Suppressor macrophage treated with lipopolysaccharide for 4 hours (primary cell): ENCODE measurements around the gene CRISPLD2.
"Not testable (repeated sequence)": the region's sequence is repeated elsewhere in the genome, so short reads cannot be mapped to it uniquely, and the experiment has no call there.

Experiments
- DNase-seq: peaks from one replicate; pipeline ENCODE4 v3.0.0-alpha.2; 2020

Gene CRISPLD2

DNA sequence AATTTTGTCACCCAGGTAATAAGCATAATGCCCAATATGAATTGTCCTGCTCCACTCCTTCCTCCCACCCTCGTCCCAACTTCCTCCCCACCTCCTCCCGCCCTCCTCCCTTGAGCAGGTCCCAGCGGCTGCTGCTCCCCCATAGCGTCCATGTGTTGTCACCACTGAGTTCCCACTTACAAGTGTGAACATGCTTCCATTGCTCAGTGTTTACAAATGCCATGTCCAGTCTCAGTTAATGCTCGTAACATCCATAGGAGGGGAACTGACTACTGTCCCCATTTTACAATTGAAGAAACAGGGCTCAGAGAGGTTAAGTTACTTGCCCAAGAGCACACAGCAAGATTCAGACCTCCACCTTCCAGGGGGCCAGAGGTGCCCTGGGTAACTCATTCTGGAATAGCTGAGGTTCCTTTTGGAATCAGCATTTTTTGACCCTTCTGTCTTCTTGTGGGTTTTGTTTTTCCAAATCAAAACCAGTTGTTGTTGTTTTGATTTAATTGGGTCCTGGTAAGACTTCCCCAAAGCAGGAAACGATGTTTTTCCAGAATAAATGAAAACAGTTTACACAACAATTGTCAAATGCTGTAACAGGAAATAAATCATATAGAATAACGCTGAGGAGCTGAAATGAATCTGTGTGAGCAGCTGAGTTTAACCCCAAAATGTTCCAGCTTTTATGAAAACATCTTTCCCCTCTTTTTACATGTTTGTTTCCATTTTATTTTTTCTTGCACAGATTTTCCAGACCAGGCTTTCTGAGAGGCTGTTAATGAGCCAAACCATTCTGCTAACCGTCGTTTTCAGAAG lies 117.6 kb downstream of the CRISPLD2 start:
- no peak for DNase-seq

- DNase-seq, result not testable (repeated sequence)
Observed at GRCh38 chr16:84938616-84939015, 118.8 kb downstream of the CRISPLD2 start.

GRCh38 chr16:84940670-84941551 lies 121.1 kb downstream of the CRISPLD2 start:
- DNase-seq, result no peak

DNA sequence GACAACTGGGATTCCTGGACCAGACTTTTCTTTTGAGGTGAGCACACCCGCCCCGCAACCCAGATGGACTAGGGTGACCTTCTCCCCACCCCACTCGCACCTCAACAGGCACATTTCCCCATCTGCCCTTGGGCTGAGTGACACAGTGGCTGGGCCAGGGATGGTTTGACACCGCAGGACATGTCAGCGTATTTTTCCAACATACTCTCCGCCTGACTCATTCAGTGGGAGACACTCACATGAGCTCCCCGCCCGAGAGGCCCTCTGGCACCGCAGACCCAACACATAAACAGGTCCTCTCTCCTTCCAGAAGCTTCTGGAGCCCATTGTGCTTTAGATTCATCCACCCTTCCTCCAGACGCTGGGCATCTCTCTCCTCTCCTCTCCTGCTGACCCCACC lies 122.1 kb downstream of the CRISPLD2 start:
- no peak for DNase-seq

DNA sequence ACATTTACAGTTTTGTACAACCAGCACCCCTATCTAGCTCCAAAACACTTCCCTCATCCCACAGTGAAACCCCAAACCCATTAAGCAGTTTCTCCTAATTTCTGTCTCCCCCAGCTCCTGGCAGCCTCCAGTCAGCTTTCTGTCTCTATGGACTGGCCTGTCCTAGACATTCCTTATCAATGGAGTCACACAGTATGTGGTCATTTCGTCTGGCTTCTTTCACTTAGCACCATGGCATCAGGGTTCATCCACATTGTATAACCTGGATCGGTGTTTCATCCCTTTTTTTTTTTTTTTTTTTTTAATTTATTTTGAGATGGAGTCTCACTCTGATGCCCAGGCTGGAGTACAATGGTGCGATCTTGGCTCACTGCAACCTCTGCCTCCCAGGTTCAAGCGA lies 123.0 kb downstream of the CRISPLD2 start:
- no peak for DNase-seq

GRCh38 chr16:84943620-84944019 lies 123.8 kb downstream of the CRISPLD2 start:
- DNase-seq, result no peak

DNA sequence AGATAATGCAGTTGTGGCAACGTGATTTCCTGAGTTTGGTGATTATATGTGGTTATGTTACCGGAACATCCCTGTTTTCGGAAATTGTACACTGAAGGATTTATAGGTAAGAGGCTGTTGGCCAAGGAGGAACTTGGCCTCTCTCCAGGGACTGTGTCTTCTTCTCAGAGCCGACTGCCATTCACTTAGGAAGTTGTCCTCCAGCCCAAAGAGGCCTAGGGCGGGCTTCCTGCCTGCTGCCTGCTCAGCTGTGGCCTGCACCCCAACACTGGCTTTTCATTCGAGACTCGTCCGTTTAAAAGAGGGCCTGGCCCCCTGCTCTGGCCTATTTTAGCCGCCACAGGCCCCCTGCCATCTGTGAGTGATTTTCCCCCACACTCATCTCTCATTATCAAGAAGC lies 127.2 kb downstream of the CRISPLD2 start:
- DNase-seq, result no peak

DNA sequence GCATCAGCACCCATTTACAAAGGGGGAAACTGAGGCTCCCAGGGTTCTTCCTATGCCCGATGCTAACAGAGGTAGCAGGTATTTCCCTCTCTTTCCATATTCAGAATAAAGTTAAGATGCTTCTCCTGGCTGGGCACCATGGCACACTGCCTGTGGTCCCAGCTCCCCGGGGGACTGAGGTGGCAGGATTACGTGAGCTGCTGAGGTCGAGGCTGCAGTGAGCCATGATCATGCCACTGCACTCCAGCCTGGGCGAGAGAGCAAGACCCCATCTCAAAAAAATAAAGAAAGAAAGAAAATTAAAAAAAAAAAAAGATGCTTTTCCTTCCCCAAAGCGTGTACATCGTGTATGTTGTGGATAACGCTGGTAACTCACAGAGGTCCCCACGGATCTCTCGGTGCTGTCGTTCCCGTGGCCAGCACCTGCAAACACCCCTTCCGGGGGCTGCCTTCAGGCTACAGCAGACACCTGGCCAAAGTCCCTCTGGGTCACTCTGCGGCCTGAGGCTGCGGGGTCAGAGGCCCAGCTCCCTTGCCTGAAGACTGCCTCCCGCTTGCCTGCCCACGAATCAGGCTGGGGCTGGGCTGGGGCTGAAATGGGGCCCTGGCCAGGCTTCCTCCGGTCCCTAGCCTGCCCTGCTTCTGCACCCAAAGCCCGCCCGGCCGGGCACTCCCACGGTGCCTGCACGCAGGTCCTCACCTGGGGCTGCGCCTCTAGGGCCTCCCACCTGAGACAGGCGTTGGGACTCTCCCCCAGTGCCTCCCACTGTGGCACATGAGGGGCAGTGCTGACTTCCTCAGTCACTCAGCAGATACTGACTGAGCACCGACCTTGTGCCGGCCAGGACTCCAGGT lies 128.4 kb downstream of the CRISPLD2 start:
- no peak for DNase-seq

DNA sequence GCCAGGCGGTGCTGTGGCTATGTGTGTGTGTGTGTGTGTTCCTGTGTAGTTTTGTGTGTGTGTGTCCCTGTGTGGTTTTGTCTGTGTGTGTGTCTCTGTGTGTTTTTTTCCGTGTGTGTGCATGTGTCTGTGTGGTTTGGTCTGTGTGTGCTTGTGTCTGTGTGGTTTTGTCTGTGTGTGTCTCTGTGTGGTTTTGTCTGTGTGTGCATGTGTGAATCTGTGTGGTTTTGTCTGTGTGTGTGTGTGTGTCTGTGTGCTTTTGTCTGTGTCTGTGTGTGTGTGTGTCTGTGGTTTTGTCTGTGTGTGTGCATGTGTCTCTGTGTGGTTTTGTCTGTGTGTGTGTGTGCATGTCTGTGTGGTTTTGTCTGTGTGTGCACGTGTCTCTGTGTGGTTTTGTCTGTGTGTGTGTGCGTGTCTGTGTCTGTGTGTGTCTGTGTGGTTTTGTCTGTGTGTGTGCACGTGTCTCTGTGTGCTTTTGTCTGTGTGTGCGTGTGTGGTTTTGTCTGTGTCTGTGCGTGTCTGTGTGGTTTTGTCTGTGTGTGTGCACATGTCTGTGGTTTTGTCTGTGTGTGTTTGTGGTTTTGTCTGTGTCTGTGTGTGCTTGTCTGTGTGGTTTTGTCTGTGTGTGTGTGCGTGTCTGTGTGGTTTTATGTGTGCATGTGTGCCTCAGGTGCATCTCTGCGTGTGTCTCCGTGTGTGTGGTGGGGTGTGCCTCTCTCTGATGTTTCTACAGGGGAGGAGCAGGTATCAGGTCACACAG lies 129.2 kb downstream of the CRISPLD2 start:
- DNase-seq, result no peak

DNA sequence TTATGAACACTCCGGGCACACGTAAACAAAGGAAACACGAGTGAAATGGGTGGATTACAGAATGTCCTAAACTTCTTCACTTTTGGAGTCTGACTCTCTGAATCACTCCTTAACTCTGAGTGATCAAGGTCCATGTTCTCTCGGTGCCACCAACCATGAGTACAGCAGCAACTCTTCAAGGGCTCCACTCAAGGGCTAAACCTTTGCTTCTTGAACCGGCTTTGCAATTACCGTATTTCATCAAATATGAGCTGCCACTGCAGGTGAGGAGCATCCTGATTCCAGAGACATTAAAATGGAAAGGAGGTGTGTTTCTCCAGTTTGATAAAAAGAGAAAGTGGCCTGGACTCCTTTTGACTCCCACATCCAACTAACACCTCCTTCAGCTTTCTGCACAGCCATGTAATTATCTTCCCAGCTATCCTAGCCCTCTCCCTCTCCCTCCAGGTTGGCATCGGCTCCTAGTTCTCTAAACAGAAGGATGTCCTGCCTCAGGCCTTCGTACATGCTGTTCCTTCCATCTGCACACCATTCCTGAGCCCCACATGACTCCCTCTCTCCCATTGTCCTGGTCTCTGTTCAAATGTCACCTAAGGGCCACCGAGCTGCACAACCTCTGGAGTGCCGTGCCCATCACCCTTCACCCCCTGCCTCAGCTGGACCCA lies 130.1 kb downstream of the CRISPLD2 start:
- DNase-seq, result no peak

DNA sequence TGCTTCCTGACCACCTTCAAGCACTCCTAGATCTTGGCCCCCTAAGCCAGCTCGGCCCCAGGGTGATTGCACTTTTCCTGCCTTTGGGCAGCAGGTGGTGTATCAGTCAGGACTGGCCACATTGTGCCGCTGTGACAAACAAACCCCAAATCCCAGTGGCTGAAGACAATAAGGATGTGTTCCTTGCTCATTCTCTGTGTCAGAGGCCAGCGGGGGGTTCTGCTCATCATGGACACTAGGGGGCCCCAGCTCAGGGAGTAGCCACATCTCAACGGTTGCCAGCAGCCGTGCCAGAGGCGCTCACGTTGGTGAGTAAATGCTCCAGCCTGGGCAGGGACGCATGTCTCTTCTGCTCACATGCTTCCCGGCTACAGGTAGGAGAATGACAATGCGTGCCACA lies 131.1 kb downstream of the CRISPLD2 start:
- DNase-seq, result peak; percentile 61

GRCh38 chr16:84952335-84953189 lies 132.8 kb downstream of the CRISPLD2 start:
- DNase-seq, result peak; percentile 87

- no peak for DNase-seq
Observed at GRCh38 chr16:84953190-84953746, 133.5 kb downstream of the CRISPLD2 start.

- DNase-seq, result no peak
Observed at GRCh38 chr16:84955427-84955826, 135.6 kb downstream of the CRISPLD2 start.

DNA sequence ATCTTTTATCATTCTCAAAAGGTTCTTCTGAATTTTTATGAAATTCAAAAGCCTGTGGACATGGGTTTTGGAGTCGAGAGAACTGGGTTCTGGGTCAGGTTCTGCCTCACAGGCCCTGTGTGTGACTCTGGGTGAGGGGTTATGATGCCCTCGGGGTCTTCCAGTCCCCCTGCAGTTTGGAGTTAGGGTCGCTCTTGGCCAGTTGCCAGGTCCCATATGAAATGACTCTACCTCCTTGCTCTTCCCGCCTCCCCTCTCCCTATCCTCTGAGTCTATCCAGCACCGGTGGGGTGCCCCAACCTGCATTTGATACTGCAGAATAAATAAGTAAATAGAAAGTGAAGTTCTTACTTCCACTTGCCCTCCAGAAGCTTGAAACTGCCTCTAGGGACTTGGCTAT lies 137.4 kb downstream of the CRISPLD2 start:
- DNase-seq, result no peak

- DNase-seq, result no peak
Observed at GRCh38 chr16:84957792-84958191, 138.0 kb downstream of the CRISPLD2 start.
